IMR-90 (cell line): ENCODE measurements around the gene PLB1. TPM values are rescaled to one million over a fixed set of nuclear protein-coding genes. Genes with fewer than 3 reads are reported as not detected.

Experiments used
- ATAC-seq: fragments of 200-7000 bp; cut with Tn5 transposase; 2 replicates; pipeline ENCODE4 v1.9.1; 2020; ENCODE audit warnings: low read depth, mild to moderate bottlenecking, moderate library complexity
- BruUV-seq: library from RNA; stranded (reverse); fragments of 400-500 nt; replicated peaks from 2 replicates; lab custom pipeline; 2021; lab: Mats Ljungman, UMichigan
- CTCF ChIA-PET: fragments of 300-600 bp; formaldehyde crosslinking; extraction: SDS; loops from one replicate; lab custom pipeline; 2021; ENCODE audit warnings: antibody characterized with exemption; lab: Yijun Ruan, JAX
- POLR2A ChIA-PET: fragments of 300-600 bp; sonication (Branson Sonifier 250); formaldehyde crosslinking; loops from one replicate; lab custom pipeline; 2022; ENCODE audit warnings: antibody characterized with exemption; ENCODE audit not compliant: unreplicated experiment; lab: Charles Lee
- DNase-seq: peaks from one replicate; pipeline ENCODE4 v3.0.0; 2013
- H2AFZ ChIP-seq: replicated peaks from 2 replicates; pipeline ENCODE3; 2013; ENCODE audit warnings: low read length, mild to moderate bottlenecking; ENCODE audit not compliant: poor library complexity
- H2AK5ac ChIP-seq: 2 replicates; pipeline ENCODE4 v1.6.1; 2013; ENCODE audit warnings: low read depth, low read length, inconsistent platforms
- H2AK9ac ChIP-seq: replicated peaks from 2 replicates; pipeline ENCODE3; 2013; ENCODE audit warnings: mild to moderate bottlenecking, low read depth, low read length, moderate library complexity; ENCODE audit not compliant: poor library complexity
- H2BK120ac ChIP-seq: 2 replicates; pipeline ENCODE4 v1.6.1; 2013; ENCODE audit warnings: low read depth, low read length, inconsistent platforms
- H2BK15ac ChIP-seq: 3 replicates; pipeline ENCODE4 v1.6.1; 2013; ENCODE audit warnings: low read depth, low read length, inconsistent platforms
- H2BK20ac ChIP-seq: 2 replicates; pipeline ENCODE4 v1.6.1; 2013; ENCODE audit warnings: low read depth, mild to moderate bottlenecking, inconsistent platforms, low read length, moderate library complexity
- H2BK5ac ChIP-seq: 2 replicates; pipeline ENCODE4 v1.6.1; 2013; ENCODE audit warnings: mild to moderate bottlenecking, low read depth, low read length, inconsistent platforms; ENCODE audit not compliant: poor library complexity, severe bottlenecking
- H3K14ac ChIP-seq: replicated peaks from 2 replicates; pipeline ENCODE4 v1.6.1; 2013; ENCODE audit warnings: low read depth, low read length, inconsistent platforms
- H3K18ac ChIP-seq: 2 replicates; pipeline ENCODE4 v1.6.1; 2013; ENCODE audit warnings: low read depth, low read length, control low read depth
- H3K23ac ChIP-seq: 2 replicates; pipeline ENCODE4 v1.6.1; 2013; ENCODE audit warnings: low read depth, low read length, inconsistent platforms
- H3K27ac ChIP-seq: 2 replicates; pipeline ENCODE4 v1.5.1; 2013; ENCODE audit warnings: mild to moderate bottlenecking, control low read depth, low read length; ENCODE audit not compliant: insufficient read depth
- H3K27me3 ChIP-seq: 2 replicates; pipeline ENCODE4 v1.6.1; 2013; ENCODE audit warnings: low read length; ENCODE audit not compliant: control insufficient read depth, insufficient read depth
- H3K36me3 ChIP-seq: 2 replicates; pipeline ENCODE4 v1.6.1; 2013; ENCODE audit warnings: low read length, mixed read lengths; ENCODE audit not compliant: control insufficient read depth, insufficient read depth
- H3K4ac ChIP-seq: 2 replicates; pipeline ENCODE4 v1.6.1; 2013; ENCODE audit warnings: low read depth, low read length, inconsistent platforms
- H3K4me1 ChIP-seq: 2 replicates; pipeline ENCODE4 v1.6.1; 2013; ENCODE audit warnings: low read length, mixed read lengths; ENCODE audit not compliant: control insufficient read depth, insufficient read depth
- H3K4me2 ChIP-seq: 2 replicates; pipeline ENCODE4 v1.6.1; 2013; ENCODE audit warnings: low read depth, mild to moderate bottlenecking, control low read depth, low read length, moderate library complexity
- H3K4me3 ChIP-seq: 2 replicates; pipeline ENCODE4 v1.5.1; 2013; ENCODE audit warnings: low read depth, mild to moderate bottlenecking, control low read depth, low read length, moderate library complexity; ENCODE audit not compliant: insufficient read depth
- H3K56ac ChIP-seq: 2 replicates; pipeline ENCODE4 v1.6.1; 2013; ENCODE audit warnings: low read length, inconsistent platforms; ENCODE audit not compliant: insufficient read depth; ENCODE audit errors: extremely low read depth
- H3K79me1 ChIP-seq, 2 experiments: 2 replicates each; pipeline ENCODE4 v1.6.1; 2013; ENCODE audit warnings: low read length in 2 of 2, inconsistent platforms in 1 of 2, low read depth in 1 of 2
- H3K9ac ChIP-seq: 2 replicates; pipeline ENCODE4 v1.6.1; 2013; ENCODE audit warnings: low read depth, low read length, control low read depth
- H3K9me1 ChIP-seq: 2 replicates; pipeline ENCODE4 v1.6.1; 2013; ENCODE audit warnings: low read length, inconsistent platforms; ENCODE audit not compliant: insufficient read depth
- H3K9me3 ChIP-seq: 2 replicates; pipeline ENCODE4 v1.6.1; 2013; ENCODE audit warnings: low read length; ENCODE audit not compliant: control insufficient read depth, insufficient read depth
- H4K20me1 ChIP-seq: 2 replicates; pipeline ENCODE4 v1.6.1; 2013; ENCODE audit warnings: low read length, inconsistent platforms; ENCODE audit not compliant: insufficient read depth
- H4K5ac ChIP-seq: 2 replicates; pipeline ENCODE4 v1.6.1; 2013; ENCODE audit warnings: mild to moderate bottlenecking, low read depth, low read length, control low read depth
- H4K8ac ChIP-seq, 2 experiments: 2 replicates each; pipeline ENCODE4 v1.6.1; 2013; ENCODE audit warnings: low read depth in 2 of 2, low read length in 2 of 2, control low read depth in 1 of 2, inconsistent platforms in 1 of 2
- H4K91ac ChIP-seq: 2 replicates; pipeline ENCODE4 v1.6.1; 2013; ENCODE audit warnings: low read depth, low read length, inconsistent platforms; ENCODE audit not compliant: insufficient read depth
- BHLHE40 ChIP-seq: fragments of 150-350 bp; IDR thresholded peaks from 2 replicates; pipeline ENCODE4 v1.6.1; 2016; ENCODE audit warnings: mild to moderate bottlenecking, low read depth, low read length
- CHD1 ChIP-seq: IDR thresholded peaks from 2 replicates; pipeline ENCODE4 v1.6.1; 2012; ENCODE audit warnings: low read depth, low read length, improper control_type of control experiment
- POLR2A ChIP-seq: IDR thresholded peaks from 2 replicates; pipeline ENCODE4 v1.6.1; 2012; ENCODE audit warnings: mild to moderate bottlenecking, low read depth, low read length
- SMC3 ChIP-seq: fragments of 150-350 bp; IDR thresholded peaks from 2 replicates; pipeline ENCODE4 v1.6.1; 2016; ENCODE audit warnings: low read depth, mild to moderate bottlenecking, antibody characterized with exemption, low read length, moderate library complexity
- WGBS, 2 experiments: methylation state at CpG; one replicate each; pipeline versions ENCODE4 v1.1.5 to v1.1.7; 2013; ENCODE audit warnings: missing lambda C conversion rate in 2 of 2; ENCODE audit not compliant: insufficient read length in 1 of 2; ENCODE audit errors: extremely low coverage in 2 of 2; 5-methylcytosine and 5-hydroxymethylcytosine counted together
- dilution Hi-C: fragments of 300-500 bp; cut with HindIII; formaldehyde crosslinking; loops from one replicate; pipeline ENCODE4 v1.14.3; 2018; ENCODE audit warnings: low sequenced_read_pairs; ENCODE audit not compliant: unreplicated experiment
- in situ Hi-C: fragments of 300-500 bp; cut with MboI; formaldehyde crosslinking; loops from 3 replicates; pipeline ENCODE4 v1.14.3; 2019; ENCODE audit warnings: low sequenced_read_pairs, inconsistent platforms, mixed read lengths
- intact Hi-C: fragments of 100-400 bp; cut with micrococcal nuclease; formaldehyde crosslinking; loops from 2 replicates; pipeline ENCODE4 v1.10.0; 2022
- polyA plus RNA-seq, 3 experiments: library from polyadenylated mRNA; depleted of rRNA; stranded (reverse); fragments of >200 nt; gene quantifications; 2 replicates each; pipeline ENCODE4 v1.2.3, GENCODE V29; 2012; ENCODE audit warnings: low replicate concordance in 1 of 3
- total RNA-seq: library from RNA; depleted of rRNA; stranded (reverse); fragments of >200 nt; gene quantifications from 2 replicates; pipeline ENCODE4 v1.2.3, GENCODE V29; 2012

PLB1 gene
- total and polyA plus RNA-seq, 2 of the 4 experiments (the other 2 are of a cell fraction) = 0.74 to 0.90 TPM

- Histone ChIP-seq H3K4me3 (no peak overlapping the region), H3K79me1 (no peaks in the 10 kb centered on the region), H3K4ac (no peak overlapping the region), H3K9me3 (no peaks in the 10 kb centered on the region), H3K56ac (no peak overlapping the region), H2BK15ac (no peak overlapping the region), H2BK20ac (no peak overlapping the region), H3K4me2 (no peak overlapping the region), H3K18ac (no peak overlapping the region), H4K5ac (no peak overlapping the region), H2AK9ac (no peak overlapping the region), H4K8ac (no peak overlapping the region), H4K20me1 (no peaks in the 10 kb centered on the region), H2AK5ac (no peak overlapping the region), H2AFZ (no peak overlapping the region), H2BK120ac (no peak overlapping the region), H3K36me3 (no peaks in the 10 kb centered on the region), H3K9me1 (no peaks in the 10 kb centered on the region), H3K14ac (no peak overlapping the region), H3K23ac (no peak overlapping the region), H4K91ac (no peak overlapping the region), H2BK5ac (no peak overlapping the region), H3K9ac (no peak overlapping the region), H3K4me1 (0 out of 2 replicates have a peak, but pooled peaks cover 2% of the 10 kb centered on the region), H3K27ac (no peak overlapping the region), H3K27me3 (no peaks in the 10 kb centered on the region)
- DNase-seq = no peak
- TF ChIP-seq BHLHE40 (no peak), SMC3 (no peak), CHD1 (no peak), POLR2A (no peak)
- in situ Hi-C loops = no loop called here
- intact Hi-C loops = loop anchor here (10.0 kb wide), 1 partner anchor 859 kb away; no protein-coding TSS in a partner anchor
- 40% methylated on average over 1 of the region's 1 CpG; no CpG with 5 or more reads in 1 of the 2 experiments for WGBS, 2 experiments
- POLR2A ChIA-PET = no interaction called here
- CTCF ChIA-PET = no interaction called here
- dilution Hi-C loops = no loop called here
- no peak for ATAC-seq
- no TSS peak for BruUV-seq
These were observed 68.0 kb downstream of the PLB1 start for GRCh38 chr2:28563869-28564268.
